HCT116 (cell line): ENCODE measurements around the gene ANKHD1.

Source experiments
- CTCF ChIP-seq, 3 experiments: fragments of 200-600 bp in 1 of 3; sonication (generic) in 1 of 3; IDR thresholded peaks in 2 of 3; conservative IDR thresholded peaks in 1 of 3; 2 replicates each; pipeline ENCODE4 v1.5.1; 2012 to 2017; ENCODE audit warnings: low read depth in 2 of 3, low read length in 2 of 3, antibody characterized with exemption in 1 of 3, borderline replicate concordance in 1 of 3, control low read depth in 1 of 3, mild to moderate bottlenecking in 1 of 3, mixed read lengths in 1 of 3, mixed run types in 1 of 3, moderate library complexity in 1 of 3; ENCODE audit not compliant: insufficient read depth in 1 of 3
- EZH2 ChIP-seq: fragments of 200-600 bp; sonication (generic); IDR thresholded peaks from 2 replicates; pipeline ENCODE4 v1.6.1; 2017; ENCODE audit warnings: antibody characterized with exemption, mixed run types
- JUND ChIP-seq: IDR thresholded peaks from 2 replicates; pipeline ENCODE4 v1.6.1; 2012
- MAX ChIP-seq: IDR thresholded peaks from 2 replicates; pipeline ENCODE4 v1.6.1; 2012
- POLR2A ChIP-seq: IDR thresholded peaks from 2 replicates; pipeline ENCODE4 v1.7.0; 2011; ENCODE audit warnings: borderline replicate concordance; ENCODE audit not compliant: insufficient read depth, insufficient read length; ENCODE audit errors: extremely low read depth
- POLR2AphosphoS5 ChIP-seq: IDR thresholded peaks from 2 replicates; pipeline ENCODE4 v1.6.1; 2011; ENCODE audit warnings: mild to moderate bottlenecking, low read depth, low read length, moderate library complexity
- REST ChIP-seq: IDR thresholded peaks from 2 replicates; pipeline ENCODE4 v1.6.1; 2012; ENCODE audit warnings: low read depth
- SP1 ChIP-seq: IDR thresholded peaks from 2 replicates; pipeline ENCODE4 v1.6.1; 2012; ENCODE audit warnings: low read depth
- ZNF274 ChIP-seq: fragments of 200-500 bp; sonication (Bioruptor generic); IDR thresholded peaks from 2 replicates; pipeline ENCODE4 v1.6.1; 2014; ENCODE audit warnings: mild to moderate bottlenecking, low read depth, low read length, inconsistent platforms

- no peak for TF ChIP-seq CTCF (IDR thresholded peaks at IDR 0.05 in 2 of 3, conservative IDR thresholded peaks at IDR 0.05 in 1 of 3; ENCODE audit: borderline replicate concordance in 1 of 3, insufficient read depth in 1 of 3, low read depth in 2 of 3, low read length in 2 of 3)
- TF ChIP-seq POLR2A, result no peak
- peak; percentile 29; the same call in 1 of the 2 replicates for TF ChIP-seq POLR2AphosphoS5
- TF ChIP-seq JUND, result no peak
- no peak for TF ChIP-seq REST
- no peak for TF ChIP-seq MAX
- no peak for TF ChIP-seq ZNF274
- TF ChIP-seq SP1, result no peak
- TF ChIP-seq EZH2, result no peak
These were observed 9.9 kb upstream of the ANKHD1 start for GRCh38 chr5:140391732-140392131.
